BJ (cell line): ENCODE measurements around the gene ASCC3. TPM values are rescaled to one million over a fixed set of nuclear protein-coding genes. Genes with fewer than 3 reads are reported as not detected.

Experiments used
- CTCF ChIA-PET: fragments of 350-600 bp; formaldehyde crosslinking; extraction: SDS; loops from one replicate; lab custom pipeline; 2021; ENCODE audit warnings: antibody characterized with exemption, inconsistent platforms; lab: Yijun Ruan, JAX
- POLR2A ChIA-PET: fragments of 300-600 bp; sonication (Branson Sonifier 250); formaldehyde crosslinking; extraction: SDS; loops from one replicate; lab custom pipeline; 2021; ENCODE audit warnings: antibody characterized with exemption; lab: Charles Lee
- DNase-seq: peaks from one replicate; pipeline ENCODE4 v3.0.0-alpha.2; 2011; ENCODE audit warnings: low read depth
- H3K27me3 ChIP-seq: 2 replicates; pipeline ENCODE4 v1.6.0; 2011; ENCODE audit warnings: low read length; ENCODE audit not compliant: control insufficient read depth, insufficient read depth
- H3K36me3 ChIP-seq: 2 replicates; pipeline ENCODE4 v1.5.1; 2011; ENCODE audit warnings: low read length; ENCODE audit not compliant: control insufficient read depth, insufficient read depth
- H3K4me3 ChIP-seq: 2 replicates; pipeline ENCODE4 v1.5.1; 2011; ENCODE audit warnings: low read depth, mild to moderate bottlenecking, control low read depth, low read length
- polyA plus RNA-seq: library from polyadenylated mRNA; depleted of rRNA; stranded (reverse); fragments of >200 nt; gene quantifications from 2 replicates; pipeline ENCODE4 v1.2.3, GENCODE V29; 2011
- TF ChIP-seq, protein P1 (sequence below): IDR thresholded peaks from 2 replicates; pipeline ENCODE4 v1.5.1; 2011; ENCODE audit warnings: low read depth, mild to moderate bottlenecking, control low read depth, inconsistent platforms, low read length, moderate library complexity; ENCODE audit not compliant: insufficient read depth

The ASCC3 gene
- polyA plus RNA-seq, 1 experiment = 30.4 TPM

DNA sequence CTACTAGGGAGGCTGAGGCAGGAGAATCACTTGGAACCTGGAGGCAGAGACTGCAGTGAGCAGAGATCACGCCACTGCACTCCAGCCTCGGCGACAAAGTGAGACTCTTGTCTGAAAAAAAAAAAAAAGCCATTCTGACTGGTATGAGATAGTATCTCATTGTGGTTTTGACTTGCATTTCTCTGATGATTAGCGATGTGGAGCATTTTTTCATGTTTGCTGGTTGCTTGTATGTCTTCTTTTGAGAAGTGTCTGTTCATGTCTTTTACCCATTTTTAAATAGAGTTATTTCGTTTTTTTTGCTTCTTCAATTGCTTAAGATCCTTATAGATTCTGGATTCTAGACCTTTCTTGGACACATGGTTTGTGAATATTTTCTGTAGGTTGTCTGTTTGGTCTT lies 312.9 kb downstream of the ASCC3 start:
- no peaks in the 10 kb centered on the region for H3K27me3 ChIP-seq
- CTCF ChIA-PET = no interaction called here
- POLR2A ChIA-PET = no interaction called here
- TF ChIP-seq, protein P1, sequence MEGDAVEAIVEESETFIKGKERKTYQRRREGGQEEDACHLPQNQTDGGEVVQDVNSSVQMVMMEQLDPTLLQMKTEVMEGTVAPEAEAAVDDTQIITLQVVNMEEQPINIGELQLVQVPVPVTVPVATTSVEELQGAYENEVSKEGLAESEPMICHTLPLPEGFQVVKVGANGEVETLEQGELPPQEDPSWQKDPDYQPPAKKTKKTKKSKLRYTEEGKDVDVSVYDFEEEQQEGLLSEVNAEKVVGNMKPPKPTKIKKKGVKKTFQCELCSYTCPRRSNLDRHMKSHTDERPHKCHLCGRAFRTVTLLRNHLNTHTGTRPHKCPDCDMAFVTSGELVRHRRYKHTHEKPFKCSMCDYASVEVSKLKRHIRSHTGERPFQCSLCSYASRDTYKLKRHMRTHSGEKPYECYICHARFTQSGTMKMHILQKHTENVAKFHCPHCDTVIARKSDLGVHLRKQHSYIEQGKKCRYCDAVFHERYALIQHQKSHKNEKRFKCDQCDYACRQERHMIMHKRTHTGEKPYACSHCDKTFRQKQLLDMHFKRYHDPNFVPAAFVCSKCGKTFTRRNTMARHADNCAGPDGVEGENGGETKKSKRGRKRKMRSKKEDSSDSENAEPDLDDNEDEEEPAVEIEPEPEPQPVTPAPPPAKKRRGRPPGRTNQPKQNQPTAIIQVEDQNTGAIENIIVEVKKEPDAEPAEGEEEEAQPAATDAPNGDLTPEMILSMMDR = no peak
- no peak overlapping the region for H3K4me3 ChIP-seq
- peaks cover 4% of the 10 kb centered on the region for H3K36me3 ChIP-seq
- DNase-seq = no peak

DNA sequence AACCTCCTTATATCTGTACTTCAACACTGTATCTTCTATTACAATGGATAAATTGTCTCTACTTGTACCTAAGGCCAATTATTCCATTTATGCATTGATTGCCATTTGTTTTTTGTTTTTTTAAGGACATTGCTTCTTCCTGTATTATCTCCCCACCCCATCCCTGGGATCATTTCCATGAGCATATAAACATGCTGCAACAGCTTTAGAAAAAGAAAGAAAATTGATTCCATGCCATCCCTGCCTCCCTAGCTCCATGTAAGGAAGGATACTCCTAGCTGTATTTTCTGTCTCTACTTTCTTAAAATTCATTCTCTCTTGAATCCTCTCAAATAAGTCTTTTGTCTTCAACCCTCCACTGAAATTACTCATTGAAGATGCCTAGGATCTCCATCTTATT lies 314.6 kb downstream of the ASCC3 start:
- no peaks in the 10 kb centered on the region for H3K27me3 ChIP-seq
- H3K36me3 ChIP-seq = peaks cover 4% of the 10 kb centered on the region
- ChIA-PET POLR2A (no interaction called here), CTCF (no interaction called here)
- no peak overlapping the region for H3K4me3 ChIP-seq
- TF ChIP-seq, protein P1 = no peak
- no peak for DNase-seq

DNA sequence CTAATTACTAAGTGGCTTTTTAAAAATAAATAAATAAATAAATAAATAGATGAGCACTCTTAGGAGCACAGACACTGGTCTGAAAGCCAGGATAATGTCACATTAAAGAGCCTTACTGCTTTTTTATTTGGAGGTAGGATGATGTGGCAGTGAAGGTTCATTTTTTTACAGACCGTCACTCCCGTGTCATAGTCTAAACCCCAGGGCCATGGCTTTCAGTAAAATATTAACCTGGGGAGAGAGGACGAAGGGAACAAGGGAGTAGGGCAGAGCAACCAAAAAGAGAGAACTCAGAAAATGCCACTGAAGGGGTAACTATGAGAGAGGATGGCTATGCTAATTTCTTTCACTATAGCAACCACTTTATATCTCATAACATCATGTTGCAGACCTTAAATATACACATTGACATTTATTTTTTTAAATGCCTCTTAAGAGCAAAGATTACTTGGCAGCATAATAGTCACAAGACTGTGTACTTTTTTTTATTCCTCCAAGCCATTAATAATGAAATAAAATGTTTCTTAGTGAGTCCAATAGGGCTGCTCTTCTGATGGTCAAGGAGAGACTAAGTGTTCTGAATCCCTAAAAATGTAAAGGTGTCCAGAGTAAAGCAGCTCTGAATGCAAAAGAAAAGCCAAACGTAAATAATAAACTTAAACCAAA lies 315.6 kb downstream of the ASCC3 start:
- ChIA-PET POLR2A (no interaction called here), CTCF (no interaction called here)
- no peak for DNase-seq
- Histone ChIP-seq H3K27me3 (no peaks in the 10 kb centered on the region), H3K4me3 (no peak overlapping the region), H3K36me3 (peaks cover 4% of the 10 kb centered on the region)
- TF ChIP-seq, protein P1 = no peak

DNA sequence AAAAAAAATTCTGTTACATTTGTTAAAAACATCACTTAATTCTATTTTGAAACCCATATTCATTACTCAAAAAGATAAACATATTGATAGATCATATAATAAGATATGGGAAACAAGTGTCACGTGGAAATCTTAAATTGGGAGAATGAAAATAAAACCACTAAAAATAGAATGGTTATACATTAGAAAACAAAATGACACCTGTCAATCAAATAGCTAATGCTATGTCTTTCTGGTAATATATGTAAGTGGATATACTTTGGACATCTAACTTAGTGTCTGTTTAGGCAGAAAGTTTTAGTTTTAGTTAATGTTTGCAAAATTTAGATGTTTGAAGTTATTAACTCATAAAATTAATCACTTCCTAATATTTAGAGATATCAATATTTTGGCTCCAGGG lies 321.3 kb downstream of the ASCC3 start:
- DNase-seq = no peak
- Histone ChIP-seq H3K27me3 (no peaks in the 10 kb centered on the region), H3K36me3 (no peaks in the 10 kb centered on the region), H3K4me3 (no peak overlapping the region)
- CTCF ChIA-PET = interaction anchor here (0.7 to 1.3 kb wide), 2 partner anchors 79 to 185 kb away, joined by 3 to 7 read pairs; no protein-coding TSS in a partner anchor
- POLR2A ChIA-PET = no interaction called here
- TF ChIP-seq, protein P1 = no peak

DNA sequence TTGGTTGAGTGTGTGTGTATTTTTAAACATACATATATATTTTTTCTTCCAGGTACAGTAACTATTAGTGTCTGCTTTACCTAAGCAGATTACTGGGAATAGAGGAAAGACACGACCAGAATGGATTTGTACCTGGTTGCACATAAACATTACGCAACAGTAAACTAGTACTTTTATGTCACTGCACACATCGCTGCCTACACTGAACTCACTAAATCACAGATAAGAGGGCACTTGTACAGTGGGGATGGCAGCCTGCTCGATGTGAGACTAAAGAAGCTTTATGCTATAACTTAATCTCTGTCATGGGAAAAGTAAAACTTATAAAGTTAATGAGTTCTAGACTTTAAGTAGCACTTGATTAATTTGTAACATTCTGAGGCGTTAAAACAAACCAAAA lies 326.9 kb downstream of the ASCC3 start:
- no peak for DNase-seq
- ChIA-PET CTCF (no interaction called here), POLR2A (no interaction called here)
- no peaks in the 10 kb centered on the region for H3K36me3 ChIP-seq
- H3K4me3 ChIP-seq = no peak overlapping the region
- TF ChIP-seq, protein P1 = no peak
- H3K27me3 ChIP-seq = no peaks in the 10 kb centered on the region
